ENCODE measurements around the gene CHMP1A.
"Not testable (repeated sequence)": the region's sequence is repeated elsewhere in the genome, so short reads cannot be mapped to it uniquely, and the experiment has no call there.

CHMP1A gene
- total RNA-seq = 74.8 to 78.5 reads per million in 2 donors

GRCh38 chr16:89657442-89658220 lies at the start of gene CHMP1A, which contains the start of gene SPATA33:
Gene CHMP1A (minus strand): TSS chr16:89657708. CDS start chr16:89657588, 120 bp downstream.
Gene SPATA33 (plus strand): TSS chr16:89657836. CDS start chr16:89657912, 76 bp downstream.
- peak; percentile 92 for DNase-seq

GRCh38 chr16:89706518-89707260 lies 49.2 kb upstream of the CHMP1A start:
- no peak for DNase-seq

GRCh38 chr16:89705006-89705405 lies 47.5 kb upstream of the CHMP1A start:
- no peak for DNase-seq

GRCh38 chr16:89704281-89704680 lies 46.8 kb upstream of the CHMP1A start:
- no peak for DNase-seq

GRCh38 chr16:89701425-89702406 lies 44.2 kb upstream of the CHMP1A start, which contains the start of gene SPATA2L:
Gene SPATA2L (minus strand): TSS chr16:89701705. CDS start chr16:89701232, 473 bp downstream.
- peak; percentile 94 for DNase-seq

GRCh38 chr16:89700649-89701424 lies 43.3 kb upstream of the CHMP1A start:
- peak; percentile 49 for DNase-seq

GRCh38 chr16:89700100-89700648 lies 42.7 kb upstream of the CHMP1A start:
- peak; percentile 87 for DNase-seq

GRCh38 chr16:89699629-89700099 lies 42.2 kb upstream of the CHMP1A start:
- not testable (repeated sequence) for DNase-seq

- DNase-seq = not testable (repeated sequence)
Observed at GRCh38 chr16:89698717-89699116, 41.2 kb upstream of the CHMP1A start.

- DNase-seq = no peak
Observed at GRCh38 chr16:89697616-89698331, 40.3 kb upstream of the CHMP1A start.

GRCh38 chr16:89697161-89697615 lies 39.7 kb upstream of the CHMP1A start:
- DNase-seq = no peak

- DNase-seq = peak; percentile 39
Observed at GRCh38 chr16:89696670-89697128, 39.2 kb upstream of the CHMP1A start.

- no peak for DNase-seq
Observed at GRCh38 chr16:89695875-89696669, 38.6 kb upstream of the CHMP1A start.

GRCh38 chr16:89695086-89695874 lies 37.8 kb upstream of the CHMP1A start:
- DNase-seq = no peak

GRCh38 chr16:89694784-89695085 lies 37.2 kb upstream of the CHMP1A start:
- not testable (repeated sequence) for DNase-seq

- DNase-seq = no peak
Observed at GRCh38 chr16:89693931-89694783, 36.6 kb upstream of the CHMP1A start.

- DNase-seq = no peak
Observed at GRCh38 chr16:89693289-89693731, 35.8 kb upstream of the CHMP1A start.
